ENCODE measurements around the gene NEK2. TPM values are rescaled to one million over a fixed set of nuclear protein-coding genes. Genes with fewer than 3 reads are reported as not detected.

Gene NEK2
- total RNA-seq, 1 donor from 2014 or later: 4.4 TPM

- Mint-ChIP-seq H3K4me3 (ENCODE audit: unreplicated experiment) (no peak overlapping the region), H3K27ac (ENCODE audit: unreplicated experiment) (no peak overlapping the region), H3K36me3 (ENCODE audit: unreplicated experiment) (no peaks in the 10 kb centered on the region), H3K9me3 (ENCODE audit: unreplicated experiment) (no peaks in the 10 kb centered on the region), H3K4me1 (ENCODE audit: unreplicated experiment) (peaks cover 54% of the 10 kb centered on the region), H3K27me3 (ENCODE audit: unreplicated experiment) (no peaks in the 10 kb centered on the region)
- no peak for DNase-seq (ENCODE audit: extremely low spot score, unreplicated experiment)
- TF ChIP-seq, protein P1, sequence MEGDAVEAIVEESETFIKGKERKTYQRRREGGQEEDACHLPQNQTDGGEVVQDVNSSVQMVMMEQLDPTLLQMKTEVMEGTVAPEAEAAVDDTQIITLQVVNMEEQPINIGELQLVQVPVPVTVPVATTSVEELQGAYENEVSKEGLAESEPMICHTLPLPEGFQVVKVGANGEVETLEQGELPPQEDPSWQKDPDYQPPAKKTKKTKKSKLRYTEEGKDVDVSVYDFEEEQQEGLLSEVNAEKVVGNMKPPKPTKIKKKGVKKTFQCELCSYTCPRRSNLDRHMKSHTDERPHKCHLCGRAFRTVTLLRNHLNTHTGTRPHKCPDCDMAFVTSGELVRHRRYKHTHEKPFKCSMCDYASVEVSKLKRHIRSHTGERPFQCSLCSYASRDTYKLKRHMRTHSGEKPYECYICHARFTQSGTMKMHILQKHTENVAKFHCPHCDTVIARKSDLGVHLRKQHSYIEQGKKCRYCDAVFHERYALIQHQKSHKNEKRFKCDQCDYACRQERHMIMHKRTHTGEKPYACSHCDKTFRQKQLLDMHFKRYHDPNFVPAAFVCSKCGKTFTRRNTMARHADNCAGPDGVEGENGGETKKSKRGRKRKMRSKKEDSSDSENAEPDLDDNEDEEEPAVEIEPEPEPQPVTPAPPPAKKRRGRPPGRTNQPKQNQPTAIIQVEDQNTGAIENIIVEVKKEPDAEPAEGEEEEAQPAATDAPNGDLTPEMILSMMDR (IDR thresholded peaks at IDR 0.05): no peak
These were observed 39.7 kb downstream of the NEK2 start for GRCh38 chr1:211635597-211636205.

DNA sequence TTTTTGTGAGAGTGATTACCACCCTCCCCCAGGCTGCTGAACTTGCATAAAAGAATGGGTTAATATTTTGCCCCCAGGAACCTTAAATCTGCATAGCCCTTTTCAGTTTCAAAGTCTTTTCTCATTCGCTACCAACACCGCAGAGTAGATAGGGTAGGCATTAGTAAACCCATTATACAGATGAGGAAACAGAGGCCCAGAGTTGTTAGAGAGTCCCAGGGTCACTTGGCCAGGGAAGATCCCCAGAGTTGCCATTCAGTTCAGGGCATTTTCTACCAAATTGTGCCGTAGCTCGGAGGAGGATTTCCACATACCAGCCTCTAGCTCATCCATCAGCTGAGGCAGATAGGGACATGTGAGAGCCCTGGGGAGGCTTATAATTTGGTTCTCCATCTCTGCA, 40.5 kb downstream of the NEK2 start:
- DNase-seq (ENCODE audit: extremely low spot score, unreplicated experiment): no peak
- H3K4me1 Mint-ChIP-seq (ENCODE audit: unreplicated experiment): peaks cover 55% of the 10 kb centered on the region
- TF ChIP-seq, protein P1 (IDR thresholded peaks at IDR 0.05): no peak
- no peaks in the 10 kb centered on the region for H3K36me3 Mint-ChIP-seq (ENCODE audit: unreplicated experiment)
- H3K9me3 Mint-ChIP-seq (ENCODE audit: unreplicated experiment): no peaks in the 10 kb centered on the region
- H3K27ac Mint-ChIP-seq (ENCODE audit: unreplicated experiment): no peak overlapping the region
- H3K4me3 Mint-ChIP-seq (ENCODE audit: unreplicated experiment): no peak overlapping the region
- H3K27me3 Mint-ChIP-seq (ENCODE audit: unreplicated experiment): no peaks in the 10 kb centered on the region

DNA sequence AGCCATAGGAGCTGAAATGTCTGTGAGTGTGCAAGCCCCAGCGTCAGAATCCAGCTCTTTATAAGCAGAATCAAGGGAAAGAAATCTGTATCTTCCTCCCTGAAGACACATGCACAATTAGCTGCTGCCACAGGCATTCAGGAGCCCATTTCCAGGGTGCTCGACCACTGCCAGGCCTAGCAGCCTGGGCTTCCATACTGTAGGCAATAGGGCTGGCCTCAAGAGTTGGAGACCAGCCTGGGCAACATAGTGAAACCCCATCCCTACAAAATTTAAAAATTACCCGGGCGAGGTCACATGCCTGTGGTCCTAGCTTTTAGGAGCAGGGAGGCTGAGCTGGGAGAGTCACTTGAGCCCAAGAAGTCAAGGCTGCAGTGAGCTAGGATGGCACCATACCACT, 41.0 kb downstream of the NEK2 start:
- Mint-ChIP-seq H3K4me1 (ENCODE audit: unreplicated experiment) (peaks cover 50% of the 10 kb centered on the region), H3K4me3 (ENCODE audit: unreplicated experiment) (no peak overlapping the region), H3K36me3 (ENCODE audit: unreplicated experiment) (no peaks in the 10 kb centered on the region), H3K27me3 (ENCODE audit: unreplicated experiment) (no peaks in the 10 kb centered on the region), H3K9me3 (ENCODE audit: unreplicated experiment) (no peaks in the 10 kb centered on the region), H3K27ac (ENCODE audit: unreplicated experiment) (no peak overlapping the region)
- no peak for DNase-seq (ENCODE audit: extremely low spot score, unreplicated experiment)
- TF ChIP-seq, protein P1 (IDR thresholded peaks at IDR 0.05): no peak

DNA sequence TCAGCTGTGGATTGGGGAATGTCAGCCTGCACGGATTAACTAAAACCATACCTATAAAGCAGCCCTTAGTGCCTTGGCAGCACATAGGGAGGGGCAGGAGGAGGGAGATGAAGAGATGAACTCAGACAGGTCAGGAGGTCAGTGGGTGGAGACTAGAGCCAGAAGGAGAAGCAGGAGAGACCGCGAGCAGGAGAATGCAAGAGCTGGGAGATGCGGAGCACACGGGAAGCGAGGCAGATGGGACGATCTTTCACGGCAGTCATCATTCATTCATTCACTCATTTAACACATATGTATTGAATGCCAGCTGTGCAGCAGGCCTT, 41.9 kb downstream of the NEK2 start:
- Mint-ChIP-seq H3K36me3 (ENCODE audit: unreplicated experiment) (no peaks in the 10 kb centered on the region), H3K27ac (ENCODE audit: unreplicated experiment) (peak overlapping the region; percentile 43), H3K4me3 (ENCODE audit: unreplicated experiment) (no peak overlapping the region), H3K9me3 (ENCODE audit: unreplicated experiment) (no peaks in the 10 kb centered on the region), H3K4me1 (ENCODE audit: unreplicated experiment) (peaks cover 40% of the 10 kb centered on the region), H3K27me3 (ENCODE audit: unreplicated experiment) (no peaks in the 10 kb centered on the region)
- DNase-seq (ENCODE audit: extremely low spot score, unreplicated experiment): no peak
- TF ChIP-seq, protein P1 (IDR thresholded peaks at IDR 0.05): no peak

GRCh38 chr1:211632808-211633523, 42.5 kb downstream of the NEK2 start:
- no peak for DNase-seq (ENCODE audit: extremely low spot score, unreplicated experiment)
- H3K27me3 Mint-ChIP-seq (ENCODE audit: unreplicated experiment): no peaks in the 10 kb centered on the region
- H3K27ac Mint-ChIP-seq (ENCODE audit: unreplicated experiment): peak overlapping the region; percentile 43
- H3K36me3 Mint-ChIP-seq (ENCODE audit: unreplicated experiment): no peaks in the 10 kb centered on the region
- TF ChIP-seq, protein P1 (IDR thresholded peaks at IDR 0.05): no peak
- H3K9me3 Mint-ChIP-seq (ENCODE audit: unreplicated experiment): no peaks in the 10 kb centered on the region
- peaks cover 36% of the 10 kb centered on the region for H3K4me1 Mint-ChIP-seq (ENCODE audit: unreplicated experiment)
- H3K4me3 Mint-ChIP-seq (ENCODE audit: unreplicated experiment): no peak overlapping the region

All from osteocyte (in vitro differentiated cells).